GM18526 (cell line): ENCODE results near the gene ANKDD1A.

Experiments used
- POLR2A ChIP-seq: IDR thresholded peaks from 3 replicates; pipeline ENCODE4 v1.6.1; 2011; ENCODE audit not compliant: insufficient read length; ENCODE audit errors: extremely low read depth

The ANKDD1A gene

DNA sequence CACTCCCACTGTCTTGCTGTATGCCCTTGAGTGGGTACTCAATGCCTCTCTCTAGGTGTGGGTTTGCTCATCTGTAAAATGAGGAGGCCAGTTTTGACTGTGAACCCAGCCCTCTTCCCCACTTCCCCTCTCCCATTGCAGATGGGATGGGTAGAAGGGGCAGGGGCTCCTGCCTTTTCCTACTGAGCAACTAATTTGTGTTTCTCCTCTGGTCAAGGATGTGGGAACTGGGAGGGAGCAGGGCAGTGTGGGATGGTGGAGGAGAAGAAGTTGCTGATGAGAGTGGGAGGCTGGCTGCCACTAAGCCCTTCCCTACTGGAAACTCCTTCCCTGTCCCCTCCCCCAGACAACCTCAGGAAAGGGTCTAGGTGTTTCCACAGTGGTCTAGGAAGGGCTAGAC lies 20.1 kb upstream of the ANKDD1A start:
- TF ChIP-seq POLR2A, result no peak

DNA sequence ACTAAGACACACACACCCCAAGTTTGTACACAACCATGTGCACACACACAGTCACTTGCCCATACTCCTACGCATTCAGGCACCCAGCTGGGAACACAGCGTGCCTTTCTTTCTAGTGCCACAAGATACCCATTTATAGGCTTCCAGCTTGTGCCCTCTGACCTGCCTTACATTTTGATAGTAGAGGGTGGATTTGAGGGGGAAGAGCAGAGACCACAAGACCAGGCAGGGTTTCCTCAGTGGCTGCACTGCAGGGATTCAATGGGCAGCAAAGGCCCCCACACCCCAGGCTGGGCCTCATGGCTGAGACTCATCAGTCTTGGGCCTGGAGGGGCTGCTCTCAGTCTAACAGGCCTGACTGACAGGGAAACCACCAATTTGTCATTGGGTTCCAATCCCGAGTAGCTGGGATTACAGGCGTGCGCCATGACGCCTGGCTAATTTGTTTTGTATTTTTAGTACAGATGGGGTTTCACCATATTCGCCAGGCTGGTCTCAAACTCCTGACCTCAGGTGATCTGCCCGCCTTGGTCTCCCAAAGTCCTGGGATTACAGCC lies 18.8 kb upstream of the ANKDD1A start:
- TF ChIP-seq POLR2A, result no peak

DNA sequence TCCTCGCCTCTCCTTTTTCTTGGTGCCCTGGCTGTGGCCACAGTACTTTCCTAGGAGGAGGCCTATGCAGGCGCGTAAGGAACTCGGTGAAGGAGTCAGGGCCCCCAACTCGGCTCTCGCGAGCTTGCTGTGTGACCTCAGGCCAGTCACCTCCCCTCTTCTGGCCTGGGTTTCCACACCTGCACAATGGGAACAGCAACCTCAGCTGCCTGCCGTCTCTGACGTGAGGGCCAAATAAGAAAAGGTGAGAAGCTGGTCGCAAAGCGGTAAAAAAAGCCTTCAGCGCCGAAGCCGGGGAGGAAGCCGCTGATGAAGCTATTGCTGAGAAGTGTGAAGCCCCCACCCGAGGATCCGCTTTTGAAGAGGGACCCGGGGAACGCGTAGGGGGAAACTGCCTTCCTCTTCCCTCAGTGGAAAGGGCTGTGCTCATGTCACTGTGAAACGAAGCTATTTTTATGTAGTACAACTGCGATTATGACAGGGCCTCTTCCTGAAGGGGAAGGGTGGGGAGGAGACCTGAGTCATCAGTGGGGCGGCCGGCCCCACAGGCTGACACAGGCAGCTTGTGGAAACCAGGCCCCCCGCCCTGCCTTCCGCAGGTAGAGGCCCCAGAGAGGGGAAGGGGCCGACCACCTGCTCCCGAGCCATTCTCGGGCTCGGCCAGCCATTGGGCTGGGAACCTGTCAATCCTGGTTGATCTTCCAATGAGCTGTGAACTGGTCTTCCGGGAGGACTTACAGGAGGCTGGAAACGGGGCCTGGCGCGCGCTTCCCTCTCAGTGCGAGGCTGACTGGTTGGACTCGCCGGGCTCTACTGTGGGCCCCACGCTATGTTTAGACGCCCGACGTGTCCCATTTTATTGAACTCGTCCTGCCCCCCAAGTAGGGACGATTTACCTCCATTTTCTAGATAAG lies 18.0 kb upstream of the ANKDD1A start:
- TF ChIP-seq POLR2A, result peak; percentile 82

DNA sequence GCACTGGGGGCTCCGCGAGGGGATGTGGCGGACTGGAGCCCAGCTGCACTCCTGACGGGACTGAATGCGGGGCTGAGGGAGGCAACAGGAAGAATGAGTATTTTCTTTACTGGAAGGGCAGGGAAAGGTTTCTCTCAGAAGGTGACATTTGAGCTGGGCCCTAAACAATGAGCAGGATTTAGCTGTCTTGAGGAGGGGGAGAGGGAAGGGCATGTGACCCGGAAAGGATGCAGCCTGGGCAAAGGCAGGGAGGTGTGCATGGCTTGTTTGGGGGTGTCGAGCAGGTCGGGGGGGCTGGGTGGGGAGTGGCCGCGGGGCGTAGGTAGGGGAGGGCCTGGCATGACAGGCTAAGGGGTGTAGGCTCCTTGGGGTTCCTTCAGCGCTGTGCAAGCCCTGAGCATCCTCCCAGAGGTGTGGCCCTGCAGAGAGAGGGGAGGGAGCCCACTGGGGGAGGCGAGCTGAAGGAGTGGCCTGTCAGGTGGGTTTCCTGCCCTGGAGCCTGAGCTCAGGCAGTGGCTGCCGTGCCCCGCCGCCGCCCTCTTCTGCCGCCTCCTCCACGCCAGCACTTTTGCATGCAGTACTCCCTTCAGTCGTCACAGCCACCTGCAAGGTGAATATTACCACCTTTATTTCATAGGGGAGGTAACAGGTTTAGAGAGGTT lies 17.2 kb upstream of the ANKDD1A start:
- TF ChIP-seq POLR2A, result peak; percentile 83

DNA sequence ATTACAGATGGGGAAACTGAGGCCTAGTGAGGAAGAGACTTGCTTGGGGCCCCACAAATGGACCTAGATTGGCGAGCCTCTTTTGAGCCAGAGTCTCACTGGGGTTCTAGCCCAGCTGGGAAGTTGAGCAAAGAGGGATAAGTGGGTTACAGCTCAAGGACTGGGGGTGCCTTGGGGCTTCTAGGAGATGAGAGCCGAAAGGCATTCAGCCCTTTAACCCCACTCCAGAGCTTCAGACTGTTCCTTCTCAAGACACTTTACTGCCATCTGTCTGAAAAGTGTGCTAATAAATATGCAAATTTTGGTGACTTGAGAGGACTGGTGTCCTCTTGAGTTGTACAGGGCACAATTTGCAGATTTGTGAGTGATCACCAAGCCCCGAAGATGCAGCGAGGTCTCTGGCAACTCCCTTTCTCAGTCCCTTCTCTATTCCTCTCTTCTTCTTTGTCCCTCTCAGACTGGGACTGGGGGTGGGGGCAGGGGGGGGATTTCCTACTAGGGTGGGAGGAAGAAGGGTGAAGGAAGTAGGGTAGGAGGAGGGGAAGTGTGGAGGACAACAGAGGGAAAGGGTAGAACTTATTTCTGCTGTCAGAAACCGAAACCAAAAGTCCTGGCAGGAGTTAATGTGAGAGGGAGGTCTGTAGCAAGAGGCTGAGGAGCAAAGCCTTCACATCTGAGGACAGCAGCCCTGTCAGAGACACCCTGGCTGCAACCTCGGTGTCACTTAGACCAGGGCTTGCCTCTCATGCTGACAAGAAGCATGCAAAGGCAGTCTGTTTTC lies 16.2 kb upstream of the ANKDD1A start:
- peak; percentile 39 for TF ChIP-seq POLR2A

DNA sequence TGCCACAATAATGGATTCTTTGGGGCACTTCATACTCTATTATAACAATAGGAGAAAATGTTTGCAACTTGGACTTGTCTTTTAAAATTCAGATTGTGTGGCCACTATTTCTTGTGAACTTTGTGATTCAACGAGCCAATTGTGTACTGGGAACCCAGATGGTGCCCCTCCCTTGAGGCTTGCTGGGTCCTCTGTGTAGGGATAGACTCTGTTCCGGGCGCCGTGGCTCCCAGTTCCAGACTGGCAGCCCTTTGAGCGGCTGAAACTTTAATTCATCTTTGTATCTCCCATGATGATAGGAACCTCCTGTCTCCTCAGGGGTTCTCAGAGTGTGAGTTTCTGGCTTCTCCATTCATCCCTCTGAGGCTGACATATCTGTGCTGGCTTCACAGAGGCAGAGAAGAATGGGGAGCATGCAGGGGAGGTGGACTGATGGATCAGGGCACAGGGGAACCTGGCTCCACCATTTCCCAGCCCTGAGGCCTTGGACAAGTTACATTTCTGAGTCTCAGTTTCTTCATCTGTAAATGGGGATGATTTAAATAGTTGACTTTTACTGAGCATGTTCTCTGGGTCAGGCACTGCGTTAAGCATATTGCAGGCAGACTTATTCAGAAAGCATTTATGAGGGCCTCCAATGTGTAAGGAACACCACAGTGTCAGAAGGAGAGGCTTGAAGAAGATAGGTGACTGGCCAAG lies 15.2 kb upstream of the ANKDD1A start:
- TF ChIP-seq POLR2A, result no peak

DNA sequence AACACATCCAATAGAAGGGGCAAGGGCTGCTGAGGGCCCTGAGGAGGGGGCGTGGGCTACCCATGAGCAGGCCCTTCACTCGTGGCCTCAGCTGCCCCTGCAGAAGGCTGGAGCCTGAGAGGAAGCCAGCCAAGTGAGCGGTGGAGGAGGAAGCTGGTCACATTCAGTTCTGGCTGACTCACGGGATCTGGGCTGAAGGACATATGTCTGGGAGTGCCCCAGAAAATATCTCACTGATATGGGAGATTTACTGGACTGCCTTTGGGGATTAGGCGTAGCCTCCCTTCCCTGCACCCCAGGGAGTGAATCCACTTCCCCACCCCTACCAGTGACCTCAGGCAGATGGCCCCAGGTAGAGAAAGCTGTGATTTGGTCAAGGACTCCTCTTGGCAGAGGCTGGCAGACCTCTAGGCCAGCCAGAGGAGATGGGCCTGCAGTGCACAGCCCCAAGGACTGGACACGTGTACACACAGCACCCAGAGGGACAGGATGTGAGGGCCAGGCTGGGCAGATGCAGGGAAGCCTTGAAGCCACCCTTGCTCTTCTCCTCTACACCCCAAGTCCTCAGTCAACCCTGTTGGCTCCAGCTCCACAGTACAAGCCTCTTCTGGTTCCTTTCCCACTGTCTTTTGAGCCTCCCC lies 14.2 kb upstream of the ANKDD1A start:
- no peak for TF ChIP-seq POLR2A

DNA sequence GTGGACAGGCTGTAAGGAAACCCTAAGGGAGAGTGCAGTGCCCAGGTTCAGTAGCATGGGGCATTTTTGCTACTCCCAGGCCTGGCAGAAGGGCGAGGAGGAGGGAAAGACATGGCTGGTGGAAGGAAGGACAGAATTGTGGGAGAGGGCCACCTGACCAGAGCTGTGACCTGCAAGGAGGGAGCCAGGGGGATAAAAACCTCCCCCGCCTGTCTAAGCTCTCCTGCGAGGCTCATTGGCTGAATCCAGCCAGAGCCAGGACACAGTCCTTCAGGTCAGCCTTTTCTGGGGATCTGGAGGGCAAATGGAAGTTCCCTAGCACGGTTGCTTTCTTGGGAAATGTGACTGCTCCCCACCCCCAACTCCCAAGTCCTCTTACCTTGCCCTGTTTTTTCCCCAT lies 13.3 kb upstream of the ANKDD1A start:
- no peak for TF ChIP-seq POLR2A

DNA sequence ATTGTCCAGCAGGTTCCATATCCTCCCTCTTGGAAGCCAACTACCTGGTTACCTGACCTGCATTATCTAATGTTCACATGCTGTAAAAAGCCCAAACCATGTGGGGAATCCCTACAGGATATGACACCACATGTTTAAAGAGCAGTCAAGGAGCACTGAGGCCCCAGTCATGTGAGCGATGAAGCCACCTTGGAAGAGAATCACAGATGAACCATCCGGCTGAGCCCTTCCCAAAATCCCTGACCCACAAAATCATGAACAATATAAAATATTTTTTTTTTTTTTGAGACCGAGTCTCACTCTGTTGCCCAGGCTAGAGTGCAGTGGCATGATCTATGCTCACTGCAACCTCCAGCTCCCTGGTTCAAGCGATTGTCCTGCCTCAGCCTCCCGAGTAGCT lies 10.6 kb upstream of the ANKDD1A start:
- TF ChIP-seq POLR2A, result no peak

DNA sequence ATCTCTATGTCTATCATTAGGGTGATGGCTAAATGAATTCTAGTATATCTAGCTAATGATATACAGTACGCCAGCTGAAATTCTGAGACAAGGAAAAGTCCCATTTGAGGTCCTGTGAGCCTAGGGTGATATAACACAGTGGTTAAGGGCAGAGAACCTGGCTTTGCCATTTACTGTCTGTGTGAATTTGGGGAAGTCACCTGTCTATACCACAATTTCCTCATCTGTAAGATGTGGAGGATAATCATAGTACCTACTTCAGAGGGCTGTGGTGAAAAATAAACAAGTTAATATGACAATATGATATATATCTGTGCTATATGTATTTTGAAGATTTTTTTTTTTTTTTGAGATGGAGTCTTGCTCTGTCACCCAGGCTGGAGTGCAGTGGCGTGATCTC lies 9.8 kb upstream of the ANKDD1A start:
- TF ChIP-seq POLR2A, result no peak

DNA sequence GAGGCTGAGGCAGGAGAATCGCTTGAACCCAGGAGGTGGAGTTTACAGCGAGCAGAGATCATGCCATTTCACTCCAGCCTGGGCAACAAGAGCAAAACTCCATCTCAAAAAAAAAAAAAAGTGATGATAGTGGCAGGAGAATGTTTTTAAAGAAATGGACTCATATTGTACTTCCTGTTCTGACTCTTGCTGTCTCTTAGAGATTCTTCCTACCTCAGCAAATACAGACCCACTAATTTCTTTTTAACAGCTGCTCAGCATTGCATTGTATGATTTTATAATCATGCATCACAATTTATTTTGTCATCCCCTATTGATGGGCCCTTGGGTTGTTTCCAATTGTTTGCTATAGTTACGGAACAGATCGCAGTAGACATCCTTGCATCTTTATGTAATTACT lies 8.8 kb upstream of the ANKDD1A start:
- TF ChIP-seq POLR2A, result no peak

DNA sequence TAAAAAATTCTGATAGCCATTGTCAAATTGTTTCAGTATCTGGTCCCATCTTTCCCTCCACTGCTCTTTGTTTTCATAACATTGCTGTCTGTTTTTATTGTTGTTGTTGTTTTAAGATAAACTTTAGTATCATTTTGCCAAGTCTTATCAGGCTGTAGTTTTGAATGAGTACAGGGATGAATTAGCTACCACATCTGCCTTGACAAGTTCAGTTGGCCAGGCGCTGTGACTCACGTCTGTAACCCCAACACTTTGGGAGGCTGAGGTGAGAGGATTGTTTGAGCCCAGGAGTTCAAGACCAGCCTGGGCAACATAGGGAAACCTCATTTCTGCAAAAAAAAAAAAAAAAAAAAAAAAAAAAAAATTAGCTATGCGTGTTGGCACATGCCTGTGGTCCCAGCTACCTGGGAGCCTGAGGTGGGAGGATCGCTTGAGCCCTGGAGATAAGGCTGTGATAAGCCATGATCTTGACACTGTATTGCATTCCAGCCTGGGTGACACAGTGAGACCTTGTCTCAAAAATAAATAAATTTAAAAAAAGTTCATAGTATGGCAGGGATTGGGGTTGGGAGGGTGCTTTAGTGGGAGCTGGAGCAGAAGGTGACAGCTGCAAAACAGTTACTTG lies 8.3 kb upstream of the ANKDD1A start:
- TF ChIP-seq POLR2A, result no peak

DNA sequence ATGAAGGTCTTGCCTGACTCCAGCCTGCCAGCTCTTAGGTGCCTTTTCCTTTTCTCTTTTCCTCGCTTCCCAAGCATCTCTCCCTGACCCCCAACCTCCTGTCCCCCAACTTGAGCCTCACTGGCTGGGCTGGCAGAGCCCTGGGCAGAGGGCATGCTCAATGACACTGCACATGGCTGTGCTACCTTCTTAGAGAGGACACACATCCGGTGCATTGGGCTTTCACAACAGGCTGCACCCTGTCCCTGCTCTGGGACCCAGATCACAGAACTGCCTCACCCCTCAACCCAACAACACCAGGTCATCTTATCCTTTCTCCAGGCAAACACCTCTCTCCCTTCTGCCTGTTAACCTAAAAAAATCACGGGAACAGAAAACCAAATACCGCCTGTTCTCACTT lies 7.5 kb upstream of the ANKDD1A start:
- no peak for TF ChIP-seq POLR2A
